Neural progenitor cell (in vitro differentiated cells): ENCODE data around the gene ATP8B4. TPM values are rescaled to one million over a fixed set of nuclear protein-coding genes. Genes with fewer than 3 reads are reported as not detected.
"Not testable (repeated sequence)": the region's sequence is repeated elsewhere in the genome, so short reads cannot be mapped to it uniquely, and the experiment has no call there.

ENCODE experiments used
- DNase-seq: peaks from one replicate; pipeline ENCODE4 v3.0.0-alpha.2; 2016; ENCODE audit warnings: low spot score
- H2AFZ ChIP-seq: fragments of 200-600 bp; sonication (generic); replicated peaks from 2 replicates; pipeline ENCODE4 v1.6.1; 2016; ENCODE audit warnings: antibody characterized with exemption
- H3F3A ChIP-seq: fragments of 200-600 bp; sonication (generic); 2 replicates; pipeline ENCODE4 v1.6.1; 2016; ENCODE audit warnings: antibody characterized with exemption, low read depth
- H3K27ac ChIP-seq: fragments of 200-600 bp; sonication (generic); 2 replicates; pipeline ENCODE4 v1.5.1; 2016; ENCODE audit warnings: mild to moderate bottlenecking
- H3K27me3 ChIP-seq: fragments of 200-600 bp; sonication (generic); 2 replicates; pipeline ENCODE4 v1.6.1; 2016; ENCODE audit warnings: mild to moderate bottlenecking, moderate library complexity
- H3K36me3 ChIP-seq: fragments of 200-600 bp; sonication (generic); 2 replicates; pipeline ENCODE4 v1.5.1; 2016
- H3K4me1 ChIP-seq: fragments of 200-600 bp; sonication (generic); 2 replicates; pipeline ENCODE4 v1.6.1; 2016; ENCODE audit warnings: mixed run types
- H3K4me2 ChIP-seq: fragments of 200-600 bp; sonication (generic); 2 replicates; pipeline ENCODE4 v1.6.1; 2016
- H3K4me3 ChIP-seq: fragments of 200-600 bp; sonication (generic); 2 replicates; pipeline ENCODE4 v1.5.1; 2016
- H3K79me2 ChIP-seq: fragments of 200-600 bp; sonication (generic); 2 replicates; pipeline ENCODE4 v1.6.1; 2016; ENCODE audit warnings: low read depth
- H3K9ac ChIP-seq: fragments of 200-600 bp; sonication (generic); 2 replicates; pipeline ENCODE4 v1.6.1; 2016
- H3K9me3 ChIP-seq: fragments of 200-600 bp; sonication (generic); 2 replicates; pipeline ENCODE4 v1.5.1; 2016; ENCODE audit warnings: low read depth
- H4K20me1 ChIP-seq: fragments of 200-600 bp; sonication (generic); 2 replicates; pipeline ENCODE4 v1.6.1; 2016; ENCODE audit warnings: low read depth
- H3K27ac Mint-ChIP-seq: 3 replicates; pipeline ENCODE4 v1.8.0; 2021; ENCODE audit warnings: mixed read lengths
- H3K27me3 Mint-ChIP-seq: 2 replicates; pipeline ENCODE4 v1.8.0; 2022; ENCODE audit warnings: low read depth, mild to moderate bottlenecking, inconsistent platforms, moderate library complexity, mixed read lengths; ENCODE audit not compliant: insufficient read depth
- H3K36me3 Mint-ChIP-seq: 3 replicates; pipeline ENCODE4 v1.8.0; 2021; ENCODE audit warnings: mixed read lengths
- H3K4me1 Mint-ChIP-seq: 3 replicates; pipeline ENCODE4 v1.8.0; 2021; ENCODE audit warnings: mixed read lengths
- H3K4me3 Mint-ChIP-seq: 3 replicates; pipeline ENCODE4 v1.8.0; 2021; ENCODE audit warnings: mild to moderate bottlenecking, moderate library complexity, mixed read lengths
- H3K9me3 Mint-ChIP-seq: 3 replicates; pipeline ENCODE4 v1.8.0; 2020; ENCODE audit warnings: mixed read lengths
- EZH2 ChIP-seq: fragments of 200-600 bp; sonication (generic); IDR thresholded peaks from 2 replicates; pipeline ENCODE4 v1.6.1; 2017; ENCODE audit warnings: antibody characterized with exemption, mild to moderate bottlenecking, moderate library complexity
- EZH2phosphoT487 ChIP-seq: fragments of 200-600 bp; sonication (generic); IDR thresholded peaks from 2 replicates; pipeline ENCODE4 v1.6.1; 2017; ENCODE audit warnings: antibody characterized with exemption
- total RNA-seq: library from RNA; depleted of rRNA; stranded (reverse); fragments of >200 nt; gene quantifications from 2 replicates; pipeline ENCODE4 v1.2.3, GENCODE V29; 2015; ENCODE audit warnings: low replicate concordance
- TF ChIP-seq, protein P1 (sequence below): fragments of 200-600 bp; sonication (generic); IDR thresholded peaks from 2 replicates; pipeline ENCODE4 v1.5.1; 2017; ENCODE audit warnings: antibody characterized with exemption, mild to moderate bottlenecking

Gene ATP8B4
- total RNA-seq, 1 donor from 2014 or later: 2.7 TPM

- TF ChIP-seq EZH2: no peak
- no peak for TF ChIP-seq EZH2phosphoT487
- TF ChIP-seq, protein P1, sequence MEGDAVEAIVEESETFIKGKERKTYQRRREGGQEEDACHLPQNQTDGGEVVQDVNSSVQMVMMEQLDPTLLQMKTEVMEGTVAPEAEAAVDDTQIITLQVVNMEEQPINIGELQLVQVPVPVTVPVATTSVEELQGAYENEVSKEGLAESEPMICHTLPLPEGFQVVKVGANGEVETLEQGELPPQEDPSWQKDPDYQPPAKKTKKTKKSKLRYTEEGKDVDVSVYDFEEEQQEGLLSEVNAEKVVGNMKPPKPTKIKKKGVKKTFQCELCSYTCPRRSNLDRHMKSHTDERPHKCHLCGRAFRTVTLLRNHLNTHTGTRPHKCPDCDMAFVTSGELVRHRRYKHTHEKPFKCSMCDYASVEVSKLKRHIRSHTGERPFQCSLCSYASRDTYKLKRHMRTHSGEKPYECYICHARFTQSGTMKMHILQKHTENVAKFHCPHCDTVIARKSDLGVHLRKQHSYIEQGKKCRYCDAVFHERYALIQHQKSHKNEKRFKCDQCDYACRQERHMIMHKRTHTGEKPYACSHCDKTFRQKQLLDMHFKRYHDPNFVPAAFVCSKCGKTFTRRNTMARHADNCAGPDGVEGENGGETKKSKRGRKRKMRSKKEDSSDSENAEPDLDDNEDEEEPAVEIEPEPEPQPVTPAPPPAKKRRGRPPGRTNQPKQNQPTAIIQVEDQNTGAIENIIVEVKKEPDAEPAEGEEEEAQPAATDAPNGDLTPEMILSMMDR: no peak
- H3K4me1 Mint-ChIP-seq: no peaks in the 10 kb centered on the region
- Histone ChIP-seq H3F3A (no peaks in the 10 kb centered on the region), H4K20me1 (no peaks in the 10 kb centered on the region), H2AFZ (no peak overlapping the region), H3K4me2 (no peak overlapping the region), H3K4me3 (no peak overlapping the region), H3K27me3 (no peaks in the 10 kb centered on the region), H3K9ac (no peak overlapping the region), H3K4me1 (no peaks in the 10 kb centered on the region), H3K79me2 (no peaks in the 10 kb centered on the region), H3K9me3 (no peaks in the 10 kb centered on the region), H3K36me3 (no peaks in the 10 kb centered on the region), H3K27ac (no peak overlapping the region)
- H3K4me3 Mint-ChIP-seq: no peak overlapping the region
- no peak overlapping the region for H3K27ac Mint-ChIP-seq
- no peaks in the 10 kb centered on the region for H3K27me3 Mint-ChIP-seq
- no peaks in the 10 kb centered on the region for H3K36me3 Mint-ChIP-seq
- DNase-seq: no peak
- H3K9me3 Mint-ChIP-seq: no peaks in the 10 kb centered on the region
These were observed 141.7 kb downstream of the ATP8B4 start for GRCh38 chr15:49977306-49977705.

- Histone ChIP-seq H3K27ac (no peak overlapping the region), H3K79me2 (no peaks in the 10 kb centered on the region), H3K4me1 (no peaks in the 10 kb centered on the region), H3K36me3 (peaks cover 2% of the 10 kb centered on the region), H3K4me3 (no peak overlapping the region), H3K4me2 (no peak overlapping the region), H3K9me3 (peaks cover 3% of the 10 kb centered on the region), H3K9ac (no peak overlapping the region), H4K20me1 (no peaks in the 10 kb centered on the region), H3F3A (no peaks in the 10 kb centered on the region), H3K27me3 (no peaks in the 10 kb centered on the region), H2AFZ (no peak overlapping the region)
- H3K4me3 Mint-ChIP-seq: no peak overlapping the region
- no peak overlapping the region for H3K27ac Mint-ChIP-seq
- no peak for DNase-seq
- no peaks in the 10 kb centered on the region for H3K36me3 Mint-ChIP-seq
- H3K4me1 Mint-ChIP-seq: no peaks in the 10 kb centered on the region
- no peaks in the 10 kb centered on the region for H3K9me3 Mint-ChIP-seq
- peaks cover 2% of the 10 kb centered on the region for H3K27me3 Mint-ChIP-seq
- TF ChIP-seq, protein P1: no peak
- no peak for TF ChIP-seq EZH2
- TF ChIP-seq EZH2phosphoT487: no peak
These were observed 154.5 kb downstream of the ATP8B4 start for GRCh38 chr15:49964551-49964950.

- peaks cover 4% of the 10 kb centered on the region for H3K36me3 ChIP-seq
- H3K9me3 ChIP-seq: peaks cover 5% of the 10 kb centered on the region
- H3K79me2 ChIP-seq: no peaks in the 10 kb centered on the region
- Mint-ChIP-seq H3K4me3 (no peak overlapping the region), H3K9me3 (no peaks in the 10 kb centered on the region), H3K27me3 (peaks cover 2% of the 10 kb centered on the region), H3K4me1 (no peaks in the 10 kb centered on the region), H3K36me3 (no peaks in the 10 kb centered on the region), H3K27ac (no peak overlapping the region)
- H3K27me3 ChIP-seq: no peaks in the 10 kb centered on the region
- TF ChIP-seq, protein P1: no peak
- no peak for TF ChIP-seq EZH2phosphoT487
- no peak overlapping the region for H2AFZ ChIP-seq
- H4K20me1 ChIP-seq: no peaks in the 10 kb centered on the region
- H3K4me1 ChIP-seq: no peaks in the 10 kb centered on the region
- no peak overlapping the region for H3K4me2 ChIP-seq
- DNase-seq: no peak
- no peak overlapping the region for H3K4me3 ChIP-seq
- no peak overlapping the region for H3K27ac ChIP-seq
- H3K9ac ChIP-seq: no peak overlapping the region
- H3F3A ChIP-seq: no peaks in the 10 kb centered on the region
These were observed 155.0 kb downstream of the ATP8B4 start for GRCh38 chr15:49964061-49964460.

GRCh38 chr15:49963033-49963772 lies 155.8 kb downstream of the ATP8B4 start:
- DNase-seq, H3K4me1 ChIP-seq, H2AFZ ChIP-seq, H3K9me3 ChIP-seq, H3K4me1 Mint-ChIP-seq, H3F3A ChIP-seq, H3K36me3 Mint-ChIP-seq, H4K20me1 ChIP-seq, H3K27ac Mint-ChIP-seq, H3K36me3 ChIP-seq, H3K9me3 Mint-ChIP-seq, H3K4me3 Mint-ChIP-seq, H3K9ac ChIP-seq, H3K27me3 Mint-ChIP-seq, H3K27ac ChIP-seq, H3K79me2 ChIP-seq, H3K4me2 ChIP-seq, H3K27me3 ChIP-seq, H3K4me3 ChIP-seq: not testable (repeated sequence)
